Endothelial cell (in vitro differentiated cells): Measurements from ENCODE around the gene SEMA4D. TPM values are rescaled to one million over a fixed set of nuclear protein-coding genes. Genes with fewer than 3 reads are reported as not detected.

Source experiments
- DNase-seq: peaks from one replicate; pipeline ENCODE4 v3.0.0; 2021; ENCODE audit warnings: low spot score
- H3K27ac Mint-ChIP-seq: one replicate; pipeline ENCODE4 v1.8.0; 2021; ENCODE audit warnings: mixed read lengths, inconsistent platforms; ENCODE audit not compliant: unreplicated experiment
- H3K27me3 Mint-ChIP-seq: one replicate; pipeline ENCODE4 v1.8.0; 2021; ENCODE audit warnings: mild to moderate bottlenecking, moderate library complexity, mixed read lengths, inconsistent platforms; ENCODE audit not compliant: unreplicated experiment
- H3K36me3 Mint-ChIP-seq: one replicate; pipeline ENCODE4 v1.8.0; 2021; ENCODE audit warnings: mild to moderate bottlenecking, low read depth, mixed read lengths, inconsistent platforms; ENCODE audit not compliant: unreplicated experiment
- H3K4me1 Mint-ChIP-seq: one replicate; pipeline ENCODE4 v1.8.0; 2021; ENCODE audit warnings: mild to moderate bottlenecking, mixed read lengths, inconsistent platforms; ENCODE audit not compliant: unreplicated experiment
- H3K4me3 Mint-ChIP-seq: one replicate; pipeline ENCODE4 v1.8.0; 2021; ENCODE audit warnings: mild to moderate bottlenecking, mixed read lengths, inconsistent platforms; ENCODE audit not compliant: unreplicated experiment
- H3K9me3 Mint-ChIP-seq: one replicate; pipeline ENCODE4 v1.8.0; 2021; ENCODE audit warnings: mixed read lengths, inconsistent platforms; ENCODE audit not compliant: unreplicated experiment
- CTCF ChIP-seq: fragments of 200-600 bp; sonication (generic); IDR thresholded peaks from one replicate; pipeline ENCODE4 v1.5.0; 2021; ENCODE audit warnings: antibody characterized with exemption; ENCODE audit not compliant: unreplicated experiment
- total RNA-seq: library from RNA; stranded (reverse); fragmentation: NEBNext Ultra II Directional; extraction: Animal tissue kit (Norgen Biotek cat#: 25700); gene quantifications from one replicate; pipeline ENCODE4 v1.2.1, GENCODE V29; 2021; ENCODE audit not compliant: unreplicated experiment

The SEMA4D gene
- total RNA-seq, 1 donor from 2014 or later, result 14.8 TPM

GRCh38 chr9:89357331-89358197 is 140.3 kb downstream of the SEMA4D start:
- H3K4me1 Mint-ChIP-seq, result peaks cover 14% of the 10 kb centered on the region
- DNase-seq, result no peak
- peaks cover 3% of the 10 kb centered on the region for H3K27me3 Mint-ChIP-seq
- no peak overlapping the region for H3K4me3 Mint-ChIP-seq
- H3K27ac Mint-ChIP-seq, result no peak overlapping the region
- no peaks in the 10 kb centered on the region for H3K9me3 Mint-ChIP-seq
- H3K36me3 Mint-ChIP-seq, result peaks cover 40% of the 10 kb centered on the region
- TF ChIP-seq CTCF, result no peak

- peaks cover 46% of the 10 kb centered on the region for H3K36me3 Mint-ChIP-seq
- TF ChIP-seq CTCF, result no peak
- H3K9me3 Mint-ChIP-seq, result no peaks in the 10 kb centered on the region
- no peak overlapping the region for H3K27ac Mint-ChIP-seq
- DNase-seq, result no peak
- H3K4me3 Mint-ChIP-seq, result no peak overlapping the region
- peaks cover 3% of the 10 kb centered on the region for H3K27me3 Mint-ChIP-seq
- peaks cover 14% of the 10 kb centered on the region for H3K4me1 Mint-ChIP-seq
These were observed 141.1 kb downstream of the SEMA4D start for GRCh38 chr9:89356782-89357181.

- H3K27ac Mint-ChIP-seq, result no peak overlapping the region
- DNase-seq, result no peak
- TF ChIP-seq CTCF, result no peak
- H3K4me3 Mint-ChIP-seq, result no peak overlapping the region
- H3K4me1 Mint-ChIP-seq, result no peaks in the 10 kb centered on the region
- H3K36me3 Mint-ChIP-seq, result peaks cover 48% of the 10 kb centered on the region
- peaks cover 2% of the 10 kb centered on the region for H3K27me3 Mint-ChIP-seq
- no peaks in the 10 kb centered on the region for H3K9me3 Mint-ChIP-seq
These were observed 143.4 kb downstream of the SEMA4D start for GRCh38 chr9:89354471-89354870.

- H3K4me1 Mint-ChIP-seq, result no peaks in the 10 kb centered on the region
- H3K9me3 Mint-ChIP-seq, result no peaks in the 10 kb centered on the region
- no peak for TF ChIP-seq CTCF
- H3K27ac Mint-ChIP-seq, result no peak overlapping the region
- H3K27me3 Mint-ChIP-seq, result peaks cover 2% of the 10 kb centered on the region
- peaks cover 50% of the 10 kb centered on the region for H3K36me3 Mint-ChIP-seq
- DNase-seq, result no peak
- no peak overlapping the region for H3K4me3 Mint-ChIP-seq
These were observed 143.9 kb downstream of the SEMA4D start for GRCh38 chr9:89353989-89354388.
